ENCODE measurements around the gene OR7A5. TPM values are rescaled to one million over a fixed set of nuclear protein-coding genes. Genes with fewer than 3 reads are reported as not detected.
A peak's percentile ranks its signal among the peaks of the same experiment; 100 is the strongest.
"Not testable (repeated sequence)": the region's sequence is repeated elsewhere in the genome, so short reads cannot be mapped to it uniquely, and the experiment has no call there.

Gene OR7A5
- total and polyA plus RNA-seq, 12 donors: under 0.01 to 0.41 (median 0.16) TPM; not detected in 5

DNA sequence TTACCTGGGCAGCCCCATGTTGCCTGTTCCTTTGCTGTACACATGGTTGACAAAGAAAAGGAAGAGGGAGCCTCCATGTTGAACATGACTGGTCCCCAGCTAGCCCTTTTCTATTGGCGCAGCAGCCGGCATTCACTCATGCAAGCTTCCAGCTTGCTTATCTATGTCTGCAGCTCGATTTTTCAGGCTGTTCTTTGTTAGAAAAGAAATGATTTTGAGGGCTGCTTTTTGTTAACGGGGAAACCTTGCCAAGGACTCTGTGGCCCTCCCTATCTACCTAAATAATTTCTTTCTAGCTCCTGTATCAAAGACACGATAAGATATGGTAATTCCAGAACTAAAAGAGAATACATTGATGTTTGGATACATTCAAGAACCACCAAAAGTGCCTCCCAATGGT is 36.2 kb downstream of the OR7A5 start:
- H3K9me3 ChIP-seq (replicated peaks in 1 of 3): no peaks in the 10 kb centered on the region
- intact Hi-C loops (cut with DNase I): no loop called here
- H3K4me1 ChIP-seq (replicated peaks in 1 of 2): no peaks in the 10 kb centered on the region
- no peaks in the 10 kb centered on the region for H3K36me3 ChIP-seq (replicated peaks in 1 of 2)
- no peak for TF ChIP-seq POLR2A (IDR thresholded peaks at IDR 0.05)
- TF ChIP-seq, protein P1, sequence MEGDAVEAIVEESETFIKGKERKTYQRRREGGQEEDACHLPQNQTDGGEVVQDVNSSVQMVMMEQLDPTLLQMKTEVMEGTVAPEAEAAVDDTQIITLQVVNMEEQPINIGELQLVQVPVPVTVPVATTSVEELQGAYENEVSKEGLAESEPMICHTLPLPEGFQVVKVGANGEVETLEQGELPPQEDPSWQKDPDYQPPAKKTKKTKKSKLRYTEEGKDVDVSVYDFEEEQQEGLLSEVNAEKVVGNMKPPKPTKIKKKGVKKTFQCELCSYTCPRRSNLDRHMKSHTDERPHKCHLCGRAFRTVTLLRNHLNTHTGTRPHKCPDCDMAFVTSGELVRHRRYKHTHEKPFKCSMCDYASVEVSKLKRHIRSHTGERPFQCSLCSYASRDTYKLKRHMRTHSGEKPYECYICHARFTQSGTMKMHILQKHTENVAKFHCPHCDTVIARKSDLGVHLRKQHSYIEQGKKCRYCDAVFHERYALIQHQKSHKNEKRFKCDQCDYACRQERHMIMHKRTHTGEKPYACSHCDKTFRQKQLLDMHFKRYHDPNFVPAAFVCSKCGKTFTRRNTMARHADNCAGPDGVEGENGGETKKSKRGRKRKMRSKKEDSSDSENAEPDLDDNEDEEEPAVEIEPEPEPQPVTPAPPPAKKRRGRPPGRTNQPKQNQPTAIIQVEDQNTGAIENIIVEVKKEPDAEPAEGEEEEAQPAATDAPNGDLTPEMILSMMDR (IDR thresholded peaks at IDR 0.05): no peak
- no peak for DNase-seq
- no peak overlapping the region for H3K27ac ChIP-seq
- WGBS, 4 donors: 80 to 88% (median 86%) methylated on average over 5 of the region's 5 CpGs
- H3K4me3 ChIP-seq: no peak overlapping the region
- no peaks in the 10 kb centered on the region for H3K27me3 ChIP-seq

DNA sequence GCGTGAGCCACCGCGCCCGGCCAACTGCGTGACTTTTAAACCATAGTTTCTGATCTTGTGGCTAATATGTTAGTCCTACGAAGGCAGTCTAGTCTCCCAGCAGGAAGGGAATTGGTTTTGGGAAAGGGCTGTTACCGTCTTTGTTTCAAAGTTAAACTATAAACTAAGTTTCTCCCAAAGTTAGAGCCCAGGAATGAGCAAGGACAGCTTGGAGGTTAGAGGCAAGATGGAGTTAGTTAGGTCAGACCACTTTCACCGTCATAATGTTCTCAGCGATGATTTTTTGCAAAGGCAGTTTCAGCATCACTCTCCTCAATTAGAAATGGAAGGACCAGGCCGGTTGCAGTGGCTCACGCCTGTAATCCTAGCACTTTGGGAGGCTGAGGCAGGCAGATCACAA is 39.0 kb downstream of the OR7A5 start:
- H3K36me3 ChIP-seq (replicated peaks in 1 of 2): no peaks in the 10 kb centered on the region
- no peak overlapping the region for H3K4me3 ChIP-seq
- TF ChIP-seq, protein P1 (IDR thresholded peaks at IDR 0.05): no peak
- TF ChIP-seq POLR2A (IDR thresholded peaks at IDR 0.05): no peak
- no peaks in the 10 kb centered on the region for H3K27me3 ChIP-seq
- no peak for DNase-seq
- H3K9me3 ChIP-seq (replicated peaks in 1 of 3): no peaks in the 10 kb centered on the region
- H3K4me1 ChIP-seq (replicated peaks in 1 of 2): no peaks in the 10 kb centered on the region
- intact Hi-C loops (cut with DNase I): no loop called here
- WGBS, 4 donors: 88 to 95% (median 90%) methylated on average over 11 of the region's 11 CpGs
- no peak overlapping the region for H3K27ac ChIP-seq

DNA sequence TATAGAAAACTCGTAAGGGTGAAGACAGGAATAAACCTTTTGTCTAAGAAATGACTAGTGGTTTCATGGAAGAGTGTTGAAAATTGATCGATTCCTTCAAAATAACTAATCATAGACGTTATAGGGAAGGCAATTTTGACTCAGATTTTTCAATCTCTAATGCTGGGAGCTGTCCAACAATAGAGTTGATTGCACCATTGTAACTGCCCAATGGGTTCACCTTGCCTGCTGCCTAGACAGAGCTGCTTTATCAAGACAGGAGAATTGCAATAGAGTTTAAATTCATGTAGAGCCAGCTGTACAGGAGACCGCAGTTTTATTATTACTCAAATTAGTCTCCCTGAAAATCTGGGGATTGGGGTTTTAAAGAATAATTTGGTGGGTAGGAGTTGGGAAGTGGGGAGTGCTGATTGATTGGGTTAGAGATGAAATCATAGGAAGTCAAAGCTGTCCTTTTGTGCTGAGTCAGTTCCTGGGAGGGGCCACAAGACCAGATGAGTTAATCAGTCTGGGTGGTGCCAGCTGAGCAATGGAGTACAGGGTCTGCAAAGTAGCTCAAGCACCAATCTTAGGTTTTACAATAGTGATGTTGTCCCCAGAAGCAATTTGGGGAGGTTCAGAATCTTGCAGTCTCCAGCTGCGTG is 39.8 kb downstream of the OR7A5 start:
- H3K4me1 ChIP-seq (replicated peaks in 1 of 2): no peaks in the 10 kb centered on the region
- no peaks in the 10 kb centered on the region for H3K36me3 ChIP-seq (replicated peaks in 1 of 2)
- 77 to 87% (median 83%) methylated on average over 5 of the region's 5 CpGs for WGBS, 4 donors
- H3K27ac ChIP-seq: no peak overlapping the region
- no peaks in the 10 kb centered on the region for H3K9me3 ChIP-seq (replicated peaks in 1 of 3)
- DNase-seq: no peak
- no peaks in the 10 kb centered on the region for H3K27me3 ChIP-seq
- H3K4me3 ChIP-seq: no peak overlapping the region
- no peak for TF ChIP-seq POLR2A (IDR thresholded peaks at IDR 0.05)
- TF ChIP-seq, protein P1 (IDR thresholded peaks at IDR 0.05): no peak
- intact Hi-C loops (cut with DNase I): no loop called here

DNA sequence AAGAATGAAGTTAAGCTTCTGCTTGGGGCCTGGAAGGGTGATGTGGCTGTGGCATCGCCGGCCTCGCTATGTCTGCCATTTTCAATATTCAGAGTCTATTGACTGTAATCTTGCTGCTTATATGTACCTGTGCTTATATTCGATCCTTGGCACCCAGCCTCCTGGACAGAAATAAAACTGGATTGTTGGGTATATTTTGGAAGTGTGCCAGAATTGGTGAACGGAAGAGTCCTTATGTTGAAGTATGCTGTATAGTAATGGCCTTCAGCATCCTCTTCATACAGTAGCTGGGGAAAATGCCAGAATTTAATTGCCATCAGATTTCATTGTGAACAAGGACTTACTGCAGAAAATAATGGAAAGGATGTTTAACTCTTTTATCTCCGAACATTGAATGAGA is 42.7 kb downstream of the OR7A5 start:
- H3K9me3 ChIP-seq (replicated peaks in 1 of 3); H3K4me3 ChIP-seq; H3K4me1 ChIP-seq (replicated peaks in 1 of 2); H3K27ac ChIP-seq; intact Hi-C loops (cut with DNase I); H3K36me3 ChIP-seq (replicated peaks in 1 of 2); H3K27me3 ChIP-seq: not testable (repeated sequence)
- DNase-seq: peak in 1 of 7 donors; percentile 1
- WGBS, 4 donors: 77 to 87% (median 83%) methylated on average over 6 of the region's 6 CpGs

DNA sequence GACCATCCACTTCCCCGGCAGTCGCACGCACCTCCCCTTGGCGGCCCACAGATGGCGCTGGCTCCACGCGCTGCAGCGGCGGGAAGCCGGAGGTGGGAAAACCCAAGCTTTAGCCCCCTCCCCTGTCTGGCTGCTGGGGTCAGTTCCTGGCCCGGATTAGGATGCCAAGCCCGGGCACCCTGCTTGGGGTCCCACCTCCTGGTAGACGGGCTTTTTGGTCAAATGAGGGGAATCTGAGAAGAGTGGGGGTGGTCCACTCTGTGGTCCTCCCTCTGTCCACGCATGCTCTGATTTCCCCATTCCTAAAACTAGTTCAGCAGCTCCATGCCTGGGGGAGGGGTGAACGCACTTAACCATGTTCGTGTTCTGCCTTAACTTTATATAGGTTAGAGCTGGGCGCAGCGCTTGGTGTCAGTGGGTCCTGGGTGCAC is 48.5 kb downstream of the OR7A5 start:
- peak overlapping the region in 1 of 5 donors; percentile 70 for H3K27ac ChIP-seq
- H3K36me3 ChIP-seq (replicated peaks in 1 of 2): no peaks in the 10 kb centered on the region
- peak in 6 of 7 donors; percentile 35 to 57 (median 42) for DNase-seq
- H3K4me3 ChIP-seq: peak overlapping the region in 1 of 4 donors; percentile 30
- no peaks in the 10 kb centered on the region for H3K9me3 ChIP-seq (replicated peaks in 1 of 3)
- H3K4me1 ChIP-seq (replicated peaks in 1 of 2): peaks cover 0 to 7% of the 10 kb centered on the region in 2 donors
- TF ChIP-seq POLR2A (IDR thresholded peaks at IDR 0.05): no peak
- TF ChIP-seq, protein P1 (IDR thresholded peaks at IDR 0.05): peak; percentile 75 to 88 (median 82)
- H3K27me3 ChIP-seq: no peaks in the 10 kb centered on the region
- intact Hi-C loops (cut with DNase I): loop anchor here in 1 of 2 donors (5.0 kb wide), 1 partner anchor 101 kb away; the partner anchor contains the start of gene OR7A17
- 13 to 24% (median 21%) methylated on average over 4 to 18 of the region's 18 CpGs for WGBS, 4 donors

DNA sequence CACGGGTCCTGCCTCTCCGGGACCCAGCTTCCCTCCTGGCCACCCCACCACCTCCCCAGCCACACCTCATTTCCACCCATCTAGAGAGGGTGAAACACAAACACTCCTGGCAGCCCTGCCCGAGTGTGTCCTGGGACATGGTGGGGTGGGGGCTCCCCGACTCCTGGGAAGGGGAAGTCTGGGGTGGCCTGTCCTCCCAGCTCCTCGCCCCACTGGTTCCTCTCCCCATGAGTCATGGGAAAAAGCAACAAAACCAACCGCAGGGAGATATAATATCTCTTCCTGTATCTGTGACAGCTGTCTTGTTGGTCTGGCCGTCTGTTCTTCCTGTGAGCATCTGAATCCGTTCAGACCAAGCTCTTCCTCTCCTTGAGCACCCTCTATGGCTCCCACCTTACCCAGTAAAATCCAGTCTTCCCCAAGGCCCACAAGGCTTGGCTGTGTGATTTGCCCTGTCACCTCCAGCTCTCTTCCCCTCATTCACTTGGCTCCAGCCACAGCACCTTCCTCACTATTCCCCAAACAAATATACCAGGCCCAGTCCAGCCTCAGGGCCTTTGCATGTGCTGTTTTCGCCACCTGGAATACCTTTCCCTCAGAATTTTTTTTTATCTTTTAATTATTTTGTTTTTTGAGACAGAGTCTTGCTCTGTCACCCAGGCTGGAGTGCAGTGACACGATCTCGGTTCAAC is 49.7 kb downstream of the OR7A5 start:
- H3K36me3 ChIP-seq (replicated peaks in 1 of 2): not testable (repeated sequence)
- intact Hi-C loops (cut with DNase I): loop anchor here in 1 of 2 donors (5.0 kb wide), 1 partner anchor 102 kb away; the partner anchor contains the start of gene OR7A17
- H3K27ac ChIP-seq: peak overlapping the region in 3 of 5 donors; percentile 11 to 70 (median 13)

DNA sequence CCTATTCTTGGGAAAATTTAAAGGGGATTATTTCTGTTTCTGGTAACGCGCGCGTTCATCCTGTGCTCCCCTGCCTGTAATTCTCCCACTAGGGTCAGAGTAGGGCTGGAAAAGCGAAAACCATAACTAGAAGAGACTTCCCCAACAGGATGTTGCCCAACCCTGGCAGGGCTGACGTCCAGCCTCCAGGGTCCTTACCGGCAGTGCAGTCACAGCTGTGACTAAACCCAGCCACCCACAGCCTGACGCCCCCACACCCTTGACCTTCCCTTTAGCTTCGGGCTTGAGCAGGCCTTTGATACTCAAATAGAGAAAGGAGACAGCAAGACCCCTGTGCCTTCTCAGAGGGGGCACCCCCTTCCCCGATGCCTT is 50.3 kb downstream of the OR7A5 start:
- H3K27ac ChIP-seq: peak overlapping the region in 4 of 5 donors; percentile 11 to 70 (median 30)
- not testable (repeated sequence) for H3K27me3 ChIP-seq; H3K4me1 ChIP-seq (replicated peaks in 1 of 2); H3K4me3 ChIP-seq; H3K9me3 ChIP-seq (replicated peaks in 1 of 3); H3K36me3 ChIP-seq (replicated peaks in 1 of 2)
- DNase-seq: peak; percentile 41 to 83 (median 75)
- intact Hi-C loops (cut with DNase I): loop anchor here in 1 of 2 donors (5.0 kb wide), 1 partner anchor 103 kb away; the partner anchor contains the start of gene OR7A17
- 36 to 47% (median 39%) methylated on average over 9 of the region's 10 CpGs for WGBS, 4 donors

More for the DNA sequence above, 49.7 kb downstream of the OR7A5 start:
- peak; percentile 30 to 75 (median 41) for DNase-seq
- H3K4me1 ChIP-seq (replicated peaks in 1 of 2); H3K9me3 ChIP-seq (replicated peaks in 1 of 3); H3K4me3 ChIP-seq; H3K27me3 ChIP-seq: not testable (repeated sequence)
- WGBS, 4 donors: 51 to 64% (median 56%) methylated on average over 7 to 9 of the region's 11 CpGs

All from adrenal gland (tissue), 12 donors.